Smooth muscle cell (in vitro differentiated cells): ENCODE measurements around the gene PITHD1. TPM values are rescaled to one million over a fixed set of nuclear protein-coding genes. Genes with fewer than 3 reads are reported as not detected.
A peak's percentile ranks its signal among the peaks of the same experiment; 100 is the strongest.

Source experiments
- DNase-seq: peaks from one replicate; lab custom pipeline; 2025; ENCODE audit not compliant: unreplicated experiment; lab: John Stamatoyannopoulos, UW
- H2AFZ ChIP-seq: fragments of 200-600 bp; sonication (generic); 2 replicates; pipeline ENCODE4 v1.6.0; 2016; ENCODE audit warnings: antibody characterized with exemption, low read depth, mild to moderate bottlenecking
- H3F3A ChIP-seq: fragments of 200-600 bp; sonication (generic); 2 replicates; pipeline ENCODE4 v1.6.0; 2017; ENCODE audit warnings: antibody characterized with exemption, low read depth
- H3K27ac ChIP-seq: fragments of 200-600 bp; sonication (generic); 2 replicates; pipeline ENCODE4 v1.5.1; 2016; ENCODE audit warnings: low read depth, mild to moderate bottlenecking
- H3K27me3 ChIP-seq: fragments of 200-600 bp; sonication (generic); 2 replicates; pipeline ENCODE4 v1.6.1; 2016; ENCODE audit warnings: low read depth, mild to moderate bottlenecking
- H3K36me3 ChIP-seq: fragments of 200-600 bp; sonication (generic); 2 replicates; pipeline ENCODE4 v1.5.1; 2016; ENCODE audit warnings: low read depth
- H3K4me1 ChIP-seq: fragments of 200-600 bp; sonication (generic); 2 replicates; pipeline ENCODE4 v1.5.1; 2016; ENCODE audit warnings: low read depth
- H3K4me2 ChIP-seq: fragments of 200-600 bp; sonication (generic); 2 replicates; pipeline ENCODE4 v1.6.0; 2016; ENCODE audit warnings: mild to moderate bottlenecking
- H3K4me3 ChIP-seq: fragments of 200-600 bp; sonication (generic); 2 replicates; pipeline ENCODE4 v1.5.1; 2016; ENCODE audit warnings: mild to moderate bottlenecking
- H3K79me2 ChIP-seq: fragments of 200-600 bp; sonication (generic); 2 replicates; pipeline ENCODE4 v1.6.0; 2016; ENCODE audit warnings: low read depth, mild to moderate bottlenecking
- H3K9ac ChIP-seq: fragments of 200-600 bp; sonication (generic); 2 replicates; pipeline ENCODE4 v1.6.0; 2016; ENCODE audit warnings: low read depth
- H3K9me3 ChIP-seq: fragments of 200-600 bp; sonication (generic); replicated peaks from 2 replicates; pipeline ENCODE4 v1.5.1; 2016; ENCODE audit warnings: low read depth
- H4K20me1 ChIP-seq: fragments of 200-600 bp; sonication (generic); 2 replicates; pipeline ENCODE4 v1.6.0; 2016; ENCODE audit warnings: low read depth
- WGBS: methylation state at CpG from one replicate; pipeline ENCODE4 v1.1.7; 2016; ENCODE audit warnings: low lambda C conversion rate; 5-methylcytosine and 5-hydroxymethylcytosine counted together
- polyA plus RNA-seq: library from polyadenylated mRNA; unstranded; fragments of >200 nt; fragmentation: Nextera tagmentation; extraction: Ambion mirVana; gene quantifications from 2 replicates; pipeline ENCODE4 v1.2.1, GENCODE V29; 2016
- total RNA-seq: library from RNA; depleted of rRNA; stranded (reverse); fragments of >200 nt; gene quantifications from 2 replicates; pipeline ENCODE4 v1.2.3, GENCODE V29; 2014
- TF ChIP-seq, protein P1 (sequence below): fragments of 200-600 bp; sonication (generic); IDR thresholded peaks from 2 replicates; pipeline ENCODE4 v1.5.1; 2017; ENCODE audit warnings: borderline replicate concordance, mild to moderate bottlenecking, antibody characterized with exemption; ENCODE audit not compliant: insufficient read depth, poor library complexity, severe bottlenecking

PITHD1 gene
- total and polyA plus RNA-seq, 2 experiments from 2014 or later, result 32.0 to 49.6 TPM

GRCh38 chr1:23791516-23792047 is 13.4 kb downstream of the PITHD1 start:
- Histone ChIP-seq H2AFZ (no peak overlapping the region), H3F3A (peaks cover 23% of the 10 kb centered on the region), H3K9ac (peak overlapping the region; percentile 57), H3K4me1 (peaks cover 12% of the 10 kb centered on the region), H3K27ac (no peak overlapping the region), H3K4me3 (peak overlapping the region; percentile 87), H3K4me2 (peak overlapping the region; percentile 89), H3K9me3 (no peaks in the 10 kb centered on the region), H3K27me3 (no peaks in the 10 kb centered on the region), H3K36me3 (peaks cover 9% of the 10 kb centered on the region), H3K79me2 (peaks cover 19% of the 10 kb centered on the region), H4K20me1 (peaks cover 11% of the 10 kb centered on the region)
- DNase-seq, result no peak
- TF ChIP-seq, protein P1, sequence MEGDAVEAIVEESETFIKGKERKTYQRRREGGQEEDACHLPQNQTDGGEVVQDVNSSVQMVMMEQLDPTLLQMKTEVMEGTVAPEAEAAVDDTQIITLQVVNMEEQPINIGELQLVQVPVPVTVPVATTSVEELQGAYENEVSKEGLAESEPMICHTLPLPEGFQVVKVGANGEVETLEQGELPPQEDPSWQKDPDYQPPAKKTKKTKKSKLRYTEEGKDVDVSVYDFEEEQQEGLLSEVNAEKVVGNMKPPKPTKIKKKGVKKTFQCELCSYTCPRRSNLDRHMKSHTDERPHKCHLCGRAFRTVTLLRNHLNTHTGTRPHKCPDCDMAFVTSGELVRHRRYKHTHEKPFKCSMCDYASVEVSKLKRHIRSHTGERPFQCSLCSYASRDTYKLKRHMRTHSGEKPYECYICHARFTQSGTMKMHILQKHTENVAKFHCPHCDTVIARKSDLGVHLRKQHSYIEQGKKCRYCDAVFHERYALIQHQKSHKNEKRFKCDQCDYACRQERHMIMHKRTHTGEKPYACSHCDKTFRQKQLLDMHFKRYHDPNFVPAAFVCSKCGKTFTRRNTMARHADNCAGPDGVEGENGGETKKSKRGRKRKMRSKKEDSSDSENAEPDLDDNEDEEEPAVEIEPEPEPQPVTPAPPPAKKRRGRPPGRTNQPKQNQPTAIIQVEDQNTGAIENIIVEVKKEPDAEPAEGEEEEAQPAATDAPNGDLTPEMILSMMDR, result no peak
- WGBS, result 2% methylated on average over 15 of the region's 15 CpGs

- peaks cover 19% of the 10 kb centered on the region for H3K79me2 ChIP-seq
- WGBS, result 76% methylated on average over 18 of the region's 19 CpGs
- H3K36me3 ChIP-seq, result peaks cover 2% of the 10 kb centered on the region
- TF ChIP-seq, protein P1, result no peak
- no peaks in the 10 kb centered on the region for H3K27me3 ChIP-seq
- no peak overlapping the region for H3K27ac ChIP-seq
- H3K9me3 ChIP-seq, result no peaks in the 10 kb centered on the region
- peak overlapping the region; percentile 89 for H3K4me2 ChIP-seq
- H3K4me1 ChIP-seq, result peaks cover 12% of the 10 kb centered on the region
- H2AFZ ChIP-seq, result no peak overlapping the region
- peak overlapping the region; percentile 87 for H3K4me3 ChIP-seq
- H3F3A ChIP-seq, result peaks cover 19% of the 10 kb centered on the region
- DNase-seq, result no peak
- H4K20me1 ChIP-seq, result peaks cover 11% of the 10 kb centered on the region
- peak overlapping the region; percentile 21 for H3K9ac ChIP-seq
Measured at GRCh38 chr1:23792151-23792945, 14.1 kb downstream of the PITHD1 start.

DNA sequence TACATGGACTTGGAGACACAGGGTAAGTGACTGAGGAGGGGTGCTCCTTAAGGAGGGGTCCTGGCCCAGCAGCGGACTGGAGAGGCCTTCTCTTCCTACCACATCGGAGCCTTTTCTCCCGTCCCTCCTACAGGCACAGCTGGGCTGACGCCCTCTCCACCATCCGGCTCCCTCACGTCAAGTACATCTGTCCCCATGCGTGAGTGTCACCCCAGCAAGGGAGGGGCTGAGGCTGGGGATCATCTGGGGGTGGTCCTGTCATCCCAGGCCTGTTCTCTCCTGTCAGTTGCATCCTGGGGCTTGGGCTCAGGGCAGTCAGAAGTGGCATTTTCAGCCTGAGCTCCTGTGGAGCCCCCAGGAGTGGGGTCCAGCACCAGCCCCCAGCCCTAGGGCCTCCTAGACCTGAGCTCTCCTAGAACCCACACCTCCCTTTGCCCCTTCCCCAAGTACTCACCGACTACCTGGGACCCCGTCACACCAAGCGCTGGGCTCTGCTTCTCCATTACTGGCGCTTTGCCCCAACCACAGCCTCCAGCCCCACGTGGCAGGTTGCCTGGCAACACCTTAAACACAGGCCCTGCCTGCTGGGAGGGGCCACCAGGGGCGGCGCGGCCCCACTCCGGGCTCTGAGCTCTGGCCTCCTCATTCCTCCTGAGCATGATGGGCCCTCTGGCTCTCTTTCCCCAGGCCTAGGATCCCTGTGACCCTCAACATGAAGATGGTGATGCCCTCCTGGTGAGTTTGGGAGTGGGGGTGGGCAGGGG is 15.0 kb downstream of the PITHD1 start:
- TF ChIP-seq, protein P1, result no peak
- H3K9ac ChIP-seq, result no peak overlapping the region
- no peaks in the 10 kb centered on the region for H3K27me3 ChIP-seq
- peaks cover 17% of the 10 kb centered on the region for H3F3A ChIP-seq
- no peaks in the 10 kb centered on the region for H3K36me3 ChIP-seq
- H2AFZ ChIP-seq, result no peak overlapping the region
- H3K4me1 ChIP-seq, result peaks cover 12% of the 10 kb centered on the region
- H3K27ac ChIP-seq, result no peak overlapping the region
- peaks cover 19% of the 10 kb centered on the region for H3K79me2 ChIP-seq
- no peak overlapping the region for H3K4me2 ChIP-seq
- no peak for DNase-seq
- H3K9me3 ChIP-seq, result no peaks in the 10 kb centered on the region
- WGBS, result 88% methylated on average over 16 of the region's 16 CpGs
- H3K4me3 ChIP-seq, result no peak overlapping the region
- H4K20me1 ChIP-seq, result peaks cover 11% of the 10 kb centered on the region
